ENCODE measurements around the gene TULP4.

DNA sequence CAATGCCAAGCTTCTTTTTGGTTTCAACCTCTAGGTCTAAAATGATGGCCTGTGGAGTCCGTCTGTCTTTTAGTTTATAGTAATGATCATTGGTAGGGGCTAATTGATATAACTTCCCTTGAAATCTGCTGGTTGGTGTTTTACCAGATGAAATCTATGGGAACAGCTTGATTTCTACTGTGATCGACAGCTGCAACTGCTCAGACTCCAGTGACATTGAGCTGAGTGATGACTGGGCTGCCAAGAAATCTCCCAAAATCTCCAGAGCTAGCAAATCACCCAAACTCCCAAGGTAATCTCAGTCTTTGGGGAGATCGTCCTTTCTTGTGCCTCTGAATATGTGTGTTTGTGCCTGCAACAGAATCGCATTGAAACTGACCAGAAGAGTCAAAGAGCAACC is 177.2 kb downstream of the TULP4 start:
- TF ChIP-seq, protein P1, sequence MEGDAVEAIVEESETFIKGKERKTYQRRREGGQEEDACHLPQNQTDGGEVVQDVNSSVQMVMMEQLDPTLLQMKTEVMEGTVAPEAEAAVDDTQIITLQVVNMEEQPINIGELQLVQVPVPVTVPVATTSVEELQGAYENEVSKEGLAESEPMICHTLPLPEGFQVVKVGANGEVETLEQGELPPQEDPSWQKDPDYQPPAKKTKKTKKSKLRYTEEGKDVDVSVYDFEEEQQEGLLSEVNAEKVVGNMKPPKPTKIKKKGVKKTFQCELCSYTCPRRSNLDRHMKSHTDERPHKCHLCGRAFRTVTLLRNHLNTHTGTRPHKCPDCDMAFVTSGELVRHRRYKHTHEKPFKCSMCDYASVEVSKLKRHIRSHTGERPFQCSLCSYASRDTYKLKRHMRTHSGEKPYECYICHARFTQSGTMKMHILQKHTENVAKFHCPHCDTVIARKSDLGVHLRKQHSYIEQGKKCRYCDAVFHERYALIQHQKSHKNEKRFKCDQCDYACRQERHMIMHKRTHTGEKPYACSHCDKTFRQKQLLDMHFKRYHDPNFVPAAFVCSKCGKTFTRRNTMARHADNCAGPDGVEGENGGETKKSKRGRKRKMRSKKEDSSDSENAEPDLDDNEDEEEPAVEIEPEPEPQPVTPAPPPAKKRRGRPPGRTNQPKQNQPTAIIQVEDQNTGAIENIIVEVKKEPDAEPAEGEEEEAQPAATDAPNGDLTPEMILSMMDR (IDR thresholded peaks at IDR 0.05), result no peak
- no peak for TF ChIP-seq EZH2 (IDR thresholded peaks at IDR 0.05; ENCODE audit: borderline replicate concordance, insufficient read depth, low read depth, low read length, poor library complexity, severe bottlenecking)
